Activated naive CD8-positive, alpha-beta T cell treated with anti-CD3 and anti-CD28 coated beads, Interleukin-2, amount 50 U/mL, for 16 hours (primary cell): ENCODE data around the gene SFT2D1.

ENCODE experiments used
- DNase-seq: peaks from one replicate; pipeline ENCODE4 v3.0.0-alpha.2; 2020; ENCODE audit warnings: low read depth, low spot score

The SFT2D1 gene

DNA sequence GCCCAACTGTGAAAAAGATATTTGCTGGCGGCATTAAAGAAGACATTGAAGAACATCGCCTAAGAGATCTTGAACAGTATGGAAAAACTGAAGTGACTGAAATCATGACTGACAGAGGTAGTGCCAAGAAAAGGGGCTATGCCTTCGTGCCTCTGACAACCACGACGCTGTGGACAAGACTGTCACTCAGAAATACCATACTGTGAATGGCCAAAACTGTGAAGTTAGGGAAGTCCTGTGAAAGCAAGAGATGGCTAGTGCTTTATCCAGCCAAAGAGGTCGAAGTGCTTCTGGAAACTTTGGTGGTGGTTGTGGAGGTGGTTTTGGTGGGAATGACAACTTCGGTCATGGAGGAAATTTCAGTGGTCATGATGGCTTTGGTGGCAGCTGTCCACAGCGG, 7.5 kb downstream of the SFT2D1 start:
- no peak for DNase-seq

- no peak for DNase-seq
Observed at GRCh38 chr6:166333172-166333995, 9.0 kb downstream of the SFT2D1 start.

DNA sequence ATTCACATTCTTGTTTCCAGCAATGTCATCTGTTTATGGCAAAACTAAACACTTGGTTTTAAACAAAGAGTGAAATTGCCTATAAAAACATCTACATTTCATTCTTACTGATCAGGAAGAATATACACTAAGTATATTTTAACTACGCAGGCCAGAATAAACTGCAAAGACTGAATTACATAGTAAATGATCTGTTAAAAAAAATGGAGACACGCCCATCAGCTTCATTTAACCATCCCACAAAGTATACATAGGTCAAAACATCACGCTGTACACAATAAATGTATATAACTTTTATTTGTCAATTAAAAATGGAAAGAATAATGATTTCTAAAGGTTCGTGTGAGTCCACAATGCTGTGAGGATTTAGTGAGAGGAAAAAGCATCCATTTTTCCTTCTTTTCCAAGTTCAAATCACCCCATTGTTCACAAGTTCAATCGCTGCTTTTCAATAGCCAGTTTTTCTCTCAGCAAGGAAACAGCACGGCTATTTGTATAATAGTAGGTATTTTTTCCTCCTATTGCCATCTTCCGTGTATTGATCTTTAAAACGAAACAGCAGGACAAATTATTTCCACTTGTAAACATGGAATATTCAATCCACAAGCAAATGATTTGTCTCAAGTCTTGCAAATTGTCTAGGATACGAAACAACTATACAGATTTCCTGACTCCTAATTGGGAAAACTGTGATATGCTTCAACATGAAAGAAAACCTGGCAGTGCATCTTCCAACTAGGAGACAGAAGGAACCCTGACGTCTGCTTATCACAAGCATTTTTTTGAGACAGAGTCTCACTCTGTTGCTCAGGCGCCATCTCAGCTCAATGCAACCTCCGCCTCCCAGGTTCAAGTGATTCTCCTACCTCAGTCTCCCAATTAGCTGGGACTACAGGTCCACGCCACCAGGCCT, 10.6 kb downstream of the SFT2D1 start:
- no peak for DNase-seq

GRCh38 chr6:166330612-166331011, 11.7 kb downstream of the SFT2D1 start:
- no peak for DNase-seq

DNA sequence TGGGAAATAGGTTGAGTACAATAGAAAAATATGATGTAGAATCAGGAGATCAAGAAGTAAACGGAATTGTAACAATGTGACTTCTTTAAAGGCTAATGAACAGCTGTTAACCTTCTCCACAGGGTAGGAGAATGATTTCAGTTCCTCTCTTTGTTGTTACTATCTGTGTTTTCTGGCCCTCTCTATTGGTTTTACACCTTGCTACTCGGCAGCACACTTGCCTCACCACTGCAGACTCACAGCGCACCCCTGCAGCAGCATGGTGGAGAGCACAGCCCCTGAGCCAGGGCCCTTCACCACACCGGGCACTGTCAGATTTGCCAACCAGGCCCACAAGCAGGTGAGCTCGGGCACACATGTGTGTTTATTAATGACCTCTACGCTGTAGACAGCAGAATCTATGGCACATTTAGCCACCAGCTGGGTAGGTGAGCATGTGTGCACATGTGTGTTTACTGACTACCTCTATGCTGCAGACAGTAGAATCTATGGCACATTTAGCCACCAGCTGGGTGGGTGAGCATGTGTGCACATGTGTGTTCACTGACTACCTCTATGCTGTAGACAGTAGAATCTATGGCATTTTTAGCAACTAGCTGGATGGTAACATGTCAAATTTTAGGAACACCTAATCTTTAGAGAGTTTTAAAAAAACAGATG, 16.8 kb downstream of the SFT2D1 start:
- DNase-seq = no peak

GRCh38 chr6:166323395-166323794, 18.9 kb downstream of the SFT2D1 start:
- DNase-seq = no peak

DNA sequence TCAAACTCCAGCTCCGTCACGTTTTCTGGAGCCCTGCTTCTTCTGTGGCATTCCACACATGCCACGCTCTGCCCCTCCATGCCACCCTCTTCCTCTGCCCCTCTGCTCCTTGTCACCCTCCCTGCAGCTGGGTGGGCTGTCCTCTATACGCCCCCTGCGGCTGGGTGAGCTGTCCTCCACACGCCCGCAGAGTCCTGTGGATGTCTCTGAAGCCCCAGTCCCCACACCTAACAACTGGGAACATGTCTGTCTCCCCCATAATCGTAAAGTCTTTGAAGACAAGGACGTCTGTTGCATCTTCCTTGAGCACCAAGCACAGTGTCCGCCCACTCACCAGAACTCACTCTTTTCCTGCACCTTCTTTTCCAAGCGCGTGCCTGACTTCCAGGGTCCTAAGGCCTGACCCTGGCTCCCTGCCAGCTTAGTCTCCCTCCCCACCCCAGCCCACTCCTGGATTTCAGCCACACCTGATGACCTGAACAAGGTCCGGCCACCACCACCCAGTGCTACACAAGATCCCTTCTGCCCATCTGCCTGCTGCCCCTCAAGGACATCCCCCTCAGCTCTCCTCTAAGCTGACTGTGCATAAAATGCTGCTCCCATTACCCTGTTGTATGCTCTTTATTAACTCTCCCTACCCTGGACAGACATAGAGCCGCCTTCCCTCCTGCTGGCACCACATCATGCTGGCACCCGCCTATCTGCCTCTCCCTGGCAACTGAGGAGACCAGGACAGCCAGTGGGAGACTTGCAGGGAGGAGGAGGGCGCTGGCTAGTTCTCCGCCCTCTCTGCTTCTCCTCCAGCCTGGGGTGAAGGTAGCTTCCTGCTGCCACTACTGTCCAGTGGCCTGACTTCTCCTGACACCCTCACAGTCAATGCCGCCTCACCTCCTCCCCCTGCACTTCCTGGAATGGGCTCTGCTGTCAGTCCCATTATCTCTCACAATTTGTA, 23.4 kb downstream of the SFT2D1 start:
- DNase-seq = no peak

GRCh38 chr6:166318227-166318626, 24.1 kb downstream of the SFT2D1 start:
- no peak for DNase-seq

- DNase-seq = no peak
Observed at GRCh38 chr6:166317261-166318212, 24.8 kb downstream of the SFT2D1 start.

DNA sequence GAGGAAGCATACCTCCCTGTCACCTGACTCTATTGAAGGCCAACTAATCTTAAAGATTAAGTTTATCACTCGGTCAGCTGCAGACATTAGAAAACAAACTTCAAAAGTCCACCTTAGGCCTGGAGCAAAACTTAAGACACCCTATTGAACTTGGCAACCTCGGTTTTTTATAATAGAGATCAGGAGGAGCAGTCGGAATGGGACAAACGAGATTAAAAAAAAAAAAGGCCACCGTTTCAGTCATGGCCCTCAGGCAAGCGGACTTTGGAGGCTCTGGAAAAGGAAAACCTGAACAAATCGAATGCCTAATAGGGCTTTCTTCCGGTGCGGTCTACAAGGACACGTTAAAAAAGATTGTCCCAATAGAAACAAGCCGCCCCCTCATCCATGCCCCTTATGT, 26.9 kb downstream of the SFT2D1 start:
- no peak for DNase-seq

DNA sequence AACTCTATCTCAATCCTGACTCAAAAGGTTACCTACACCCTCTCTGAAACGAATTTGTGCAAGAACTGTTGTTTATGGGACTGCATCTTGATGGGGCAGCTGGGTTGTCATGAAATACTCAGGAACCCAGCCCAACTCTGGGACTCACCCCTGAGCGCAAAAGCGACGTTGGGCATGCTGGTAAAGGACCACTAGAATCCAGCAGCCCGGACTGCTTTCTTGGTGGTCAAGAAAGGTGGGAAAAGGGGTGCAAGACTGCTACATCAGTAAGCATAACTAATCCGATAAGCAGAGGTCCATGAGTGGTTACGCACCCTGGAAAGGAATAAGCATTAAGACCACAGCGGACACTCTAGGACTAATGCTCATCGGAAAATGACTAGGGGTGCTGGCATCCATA, 27.9 kb downstream of the SFT2D1 start:
- DNase-seq = no peak

GRCh38 chr6:166313255-166314070, 28.9 kb downstream of the SFT2D1 start:
- DNase-seq = no peak

- no peak for DNase-seq
Observed at GRCh38 chr6:166312832-166313231, 29.5 kb downstream of the SFT2D1 start.

DNA sequence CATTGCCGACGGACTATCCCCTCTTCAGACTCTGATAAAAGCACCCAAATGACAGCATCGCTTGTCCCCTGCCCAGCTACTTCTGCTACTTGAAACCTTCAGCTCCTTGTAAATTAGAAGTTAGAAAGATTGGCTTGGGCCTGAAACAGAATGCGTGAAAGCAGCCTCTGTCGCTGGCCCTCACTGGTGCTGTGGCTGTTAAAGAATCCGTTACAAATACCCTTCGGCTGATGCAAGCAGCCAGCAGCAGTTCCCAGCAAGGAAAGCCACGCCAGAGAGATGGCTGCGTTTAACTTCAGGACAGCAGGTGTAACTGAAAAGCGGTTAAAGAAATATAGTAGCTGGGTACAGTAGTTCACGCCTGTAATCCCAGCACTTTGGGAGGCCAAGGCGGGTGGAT, 31.7 kb downstream of the SFT2D1 start:
- DNase-seq = no peak

GRCh38 chr6:166309977-166310376, 32.4 kb downstream of the SFT2D1 start:
- DNase-seq = no peak

- DNase-seq = no peak
Observed at GRCh38 chr6:166308769-166309589, 33.4 kb downstream of the SFT2D1 start.

- no peak for DNase-seq
Observed at GRCh38 chr6:166308033-166308768, 34.1 kb downstream of the SFT2D1 start, which contains the start of gene PRR18. Gene PRR18, minus strand, starts transcription at chr6:166308392. Its CDS starts 250 bp downstream, at chr6:166308142.
